A549 (cell line): ENCODE results near the gene ISOC1.

Source experiments
- MYC ChIP-seq: IDR thresholded peaks from 2 replicates; pipeline ENCODE4 v1.6.1; 2012; ENCODE audit warnings: mild to moderate bottlenecking, inconsistent platforms, low read length, improper control_type of control experiment, borderline replicate concordance
- NFE2L2 ChIP-seq: fragments of 150-350 bp; conservative IDR thresholded peaks from 2 replicates; pipeline ENCODE4 v1.6.1; 2014; ENCODE audit warnings: low read length
- POLR2A ChIP-seq: IDR thresholded peaks from 2 replicates; pipeline ENCODE4 v1.6.1; 2012; ENCODE audit warnings: mild to moderate bottlenecking, low read length
- TF ChIP-seq, protein P1 (sequence below): fragments of 200-600 bp; sonication (generic); IDR thresholded peaks from 2 replicates; pipeline ENCODE4 v1.6.1; 2016; ENCODE audit warnings: antibody characterized with exemption, mild to moderate bottlenecking, moderate library complexity

DNA sequence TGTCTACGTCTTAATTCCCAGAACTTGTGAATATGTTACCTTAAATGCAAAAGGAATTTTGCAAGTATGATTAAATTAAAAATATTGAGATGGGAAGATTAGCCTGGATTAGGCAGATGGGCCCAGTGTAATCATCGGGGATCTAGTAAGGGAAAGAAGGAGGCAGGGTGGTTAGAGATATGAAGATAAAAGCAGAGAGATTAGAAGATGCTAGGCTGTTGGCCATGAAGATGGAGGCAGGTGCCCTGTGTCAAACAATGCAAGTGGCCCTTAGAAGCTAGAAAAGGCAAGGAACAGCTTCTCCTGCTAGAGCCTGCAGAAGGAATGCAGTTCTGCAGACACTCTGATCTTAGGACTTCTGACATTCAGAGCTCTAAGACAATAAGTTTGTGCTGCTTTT lies 28.8 kb upstream of the ISOC1 start:
- TF ChIP-seq NFE2L2: no peak
- TF ChIP-seq, protein P1, sequence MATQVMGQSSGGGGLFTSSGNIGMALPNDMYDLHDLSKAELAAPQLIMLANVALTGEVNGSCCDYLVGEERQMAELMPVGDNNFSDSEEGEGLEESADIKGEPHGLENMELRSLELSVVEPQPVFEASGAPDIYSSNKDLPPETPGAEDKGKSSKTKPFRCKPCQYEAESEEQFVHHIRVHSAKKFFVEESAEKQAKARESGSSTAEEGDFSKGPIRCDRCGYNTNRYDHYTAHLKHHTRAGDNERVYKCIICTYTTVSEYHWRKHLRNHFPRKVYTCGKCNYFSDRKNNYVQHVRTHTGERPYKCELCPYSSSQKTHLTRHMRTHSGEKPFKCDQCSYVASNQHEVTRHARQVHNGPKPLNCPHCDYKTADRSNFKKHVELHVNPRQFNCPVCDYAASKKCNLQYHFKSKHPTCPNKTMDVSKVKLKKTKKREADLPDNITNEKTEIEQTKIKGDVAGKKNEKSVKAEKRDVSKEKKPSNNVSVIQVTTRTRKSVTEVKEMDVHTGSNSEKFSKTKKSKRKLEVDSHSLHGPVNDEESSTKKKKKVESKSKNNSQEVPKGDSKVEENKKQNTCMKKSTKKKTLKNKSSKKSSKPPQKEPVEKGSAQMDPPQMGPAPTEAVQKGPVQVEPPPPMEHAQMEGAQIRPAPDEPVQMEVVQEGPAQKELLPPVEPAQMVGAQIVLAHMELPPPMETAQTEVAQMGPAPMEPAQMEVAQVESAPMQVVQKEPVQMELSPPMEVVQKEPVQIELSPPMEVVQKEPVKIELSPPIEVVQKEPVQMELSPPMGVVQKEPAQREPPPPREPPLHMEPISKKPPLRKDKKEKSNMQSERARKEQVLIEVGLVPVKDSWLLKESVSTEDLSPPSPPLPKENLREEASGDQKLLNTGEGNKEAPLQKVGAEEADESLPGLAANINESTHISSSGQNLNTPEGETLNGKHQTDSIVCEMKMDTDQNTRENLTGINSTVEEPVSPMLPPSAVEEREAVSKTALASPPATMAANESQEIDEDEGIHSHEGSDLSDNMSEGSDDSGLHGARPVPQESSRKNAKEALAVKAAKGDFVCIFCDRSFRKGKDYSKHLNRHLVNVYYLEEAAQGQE: no peak
- no peak for TF ChIP-seq POLR2A
- TF ChIP-seq MYC: no peak
